Measurements from ENCODE around the gene SNORC.

Gene SNORC

DNA sequence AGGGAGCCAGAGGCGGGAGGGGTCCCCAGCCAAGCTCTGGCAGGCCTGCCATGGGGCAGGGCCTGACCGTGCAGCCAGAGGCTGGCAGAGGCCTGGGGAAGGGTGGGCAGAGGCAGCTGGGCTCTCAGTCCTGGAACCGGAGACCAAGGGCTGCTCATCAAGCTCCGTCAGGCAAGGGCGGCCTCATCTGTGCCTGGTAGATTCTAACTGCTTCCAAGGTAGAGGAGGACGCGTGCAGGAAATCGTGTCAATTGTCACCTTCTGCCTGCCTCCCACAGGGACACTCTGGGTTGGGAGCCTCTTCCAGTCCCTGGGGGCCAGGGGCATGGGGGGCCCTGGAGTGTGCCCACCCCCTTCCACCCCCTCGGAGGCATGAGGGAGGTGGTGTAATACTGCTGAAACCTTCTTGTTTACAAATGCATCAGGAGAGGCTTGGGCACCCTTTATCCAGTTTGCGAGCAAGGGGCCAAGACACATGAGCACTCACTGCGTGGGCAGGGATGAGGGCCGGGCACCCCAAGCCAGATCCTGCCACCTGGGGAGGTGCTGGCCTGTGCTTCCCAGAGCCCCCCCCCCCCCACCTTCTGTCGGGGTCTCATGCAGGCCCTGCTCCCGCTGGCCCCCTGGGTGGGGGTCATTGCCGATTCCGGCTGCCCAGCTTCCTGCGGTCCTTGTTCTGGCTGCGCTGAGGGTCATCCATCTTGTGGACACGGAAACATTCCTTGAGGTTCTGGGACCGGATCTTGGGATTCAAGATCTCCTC is 9.0 kb downstream of the SNORC start:
- TF ChIP-seq, protein P1, sequence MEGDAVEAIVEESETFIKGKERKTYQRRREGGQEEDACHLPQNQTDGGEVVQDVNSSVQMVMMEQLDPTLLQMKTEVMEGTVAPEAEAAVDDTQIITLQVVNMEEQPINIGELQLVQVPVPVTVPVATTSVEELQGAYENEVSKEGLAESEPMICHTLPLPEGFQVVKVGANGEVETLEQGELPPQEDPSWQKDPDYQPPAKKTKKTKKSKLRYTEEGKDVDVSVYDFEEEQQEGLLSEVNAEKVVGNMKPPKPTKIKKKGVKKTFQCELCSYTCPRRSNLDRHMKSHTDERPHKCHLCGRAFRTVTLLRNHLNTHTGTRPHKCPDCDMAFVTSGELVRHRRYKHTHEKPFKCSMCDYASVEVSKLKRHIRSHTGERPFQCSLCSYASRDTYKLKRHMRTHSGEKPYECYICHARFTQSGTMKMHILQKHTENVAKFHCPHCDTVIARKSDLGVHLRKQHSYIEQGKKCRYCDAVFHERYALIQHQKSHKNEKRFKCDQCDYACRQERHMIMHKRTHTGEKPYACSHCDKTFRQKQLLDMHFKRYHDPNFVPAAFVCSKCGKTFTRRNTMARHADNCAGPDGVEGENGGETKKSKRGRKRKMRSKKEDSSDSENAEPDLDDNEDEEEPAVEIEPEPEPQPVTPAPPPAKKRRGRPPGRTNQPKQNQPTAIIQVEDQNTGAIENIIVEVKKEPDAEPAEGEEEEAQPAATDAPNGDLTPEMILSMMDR (IDR thresholded peaks at IDR 0.05; ENCODE audit: low read length) = no peak
- no peak for TF ChIP-seq EZH2 (IDR thresholded peaks at IDR 0.05; ENCODE audit: borderline replicate concordance, low read length)
- no peaks in the 10 kb centered on the region; the same call in 1 of the 2 replicates for H3K27me3 ChIP-seq (ENCODE audit: insufficient read depth, low read length)
- no peaks in the 10 kb centered on the region for H3K36me3 ChIP-seq (ENCODE audit: insufficient read depth, low read length)
- no peaks in the 10 kb centered on the region for H3K4me1 ChIP-seq (ENCODE audit: insufficient read depth, low read length, severe bottlenecking)
- H3F3A ChIP-seq (ENCODE audit: insufficient read depth, low read length) = no peaks in the 10 kb centered on the region
- H3K4me3 ChIP-seq (ENCODE audit: low read depth, low read length, poor library complexity, severe bottlenecking) = no peak overlapping the region
- no peaks in the 10 kb centered on the region for H4K20me1 ChIP-seq (ENCODE audit: insufficient read depth, low read length)
- H3K9me3 ChIP-seq (ENCODE audit: low read length) = no peaks in the 10 kb centered on the region
- no peak overlapping the region for H2AFZ ChIP-seq (ENCODE audit: low read length)
- no peak overlapping the region for H3K9ac ChIP-seq (ENCODE audit: low read length)
- no peak overlapping the region for H3K27ac ChIP-seq (ENCODE audit: low read depth, low read length, poor library complexity, severe bottlenecking)
- no peak overlapping the region for H3K4me2 ChIP-seq (ENCODE audit: low read length)
- H3K9me2 ChIP-seq (ENCODE audit: low read depth, low read length) = no peaks in the 10 kb centered on the region
- no peaks in the 10 kb centered on the region for H3K79me2 ChIP-seq (ENCODE audit: insufficient read depth, low read length)

DNA sequence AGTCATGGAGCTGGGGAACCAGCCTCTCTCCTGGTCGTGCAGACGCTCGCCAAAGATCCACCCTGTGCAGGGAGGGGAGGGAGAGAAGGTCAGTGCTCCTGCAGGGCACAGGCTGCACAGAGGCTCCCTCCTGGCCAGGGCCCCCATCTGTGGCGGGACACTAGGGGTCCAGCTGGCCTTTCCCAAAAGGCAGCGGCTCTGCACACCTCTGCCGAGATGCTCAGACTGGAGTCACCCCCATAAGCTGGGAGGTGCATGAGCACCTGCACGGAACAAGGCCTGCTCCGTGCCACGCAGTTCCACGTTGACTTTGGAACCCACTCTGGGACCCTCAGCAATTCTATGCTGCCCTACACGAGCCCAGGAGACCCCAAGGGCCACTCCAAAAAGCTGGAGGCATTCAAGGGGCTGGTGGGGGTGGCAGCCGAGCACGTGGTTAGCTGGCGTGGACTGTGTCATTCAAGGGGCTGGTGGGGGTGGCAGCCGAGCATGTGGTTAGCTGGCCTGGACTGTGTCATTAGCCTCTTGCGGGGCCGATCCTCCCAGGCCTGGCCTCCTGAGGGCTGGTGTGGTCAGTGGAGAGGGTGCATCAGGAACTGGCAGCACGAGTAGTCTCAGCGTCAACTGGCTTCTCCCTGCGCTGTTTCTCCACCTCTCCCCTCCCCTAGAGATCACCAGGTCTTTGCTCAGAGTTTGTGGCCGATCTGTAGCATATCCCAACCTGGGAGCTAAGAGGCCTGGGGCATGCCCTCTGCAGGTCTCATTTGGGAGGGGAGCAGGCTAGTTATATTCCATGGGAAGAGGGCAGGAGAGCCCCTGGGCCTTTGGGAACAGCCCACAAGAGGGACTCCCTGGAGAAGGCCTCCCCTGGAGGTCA is 9.8 kb downstream of the SNORC start:
- no peaks in the 10 kb centered on the region for H3K36me3 ChIP-seq (ENCODE audit: insufficient read depth, low read length)

DNA sequence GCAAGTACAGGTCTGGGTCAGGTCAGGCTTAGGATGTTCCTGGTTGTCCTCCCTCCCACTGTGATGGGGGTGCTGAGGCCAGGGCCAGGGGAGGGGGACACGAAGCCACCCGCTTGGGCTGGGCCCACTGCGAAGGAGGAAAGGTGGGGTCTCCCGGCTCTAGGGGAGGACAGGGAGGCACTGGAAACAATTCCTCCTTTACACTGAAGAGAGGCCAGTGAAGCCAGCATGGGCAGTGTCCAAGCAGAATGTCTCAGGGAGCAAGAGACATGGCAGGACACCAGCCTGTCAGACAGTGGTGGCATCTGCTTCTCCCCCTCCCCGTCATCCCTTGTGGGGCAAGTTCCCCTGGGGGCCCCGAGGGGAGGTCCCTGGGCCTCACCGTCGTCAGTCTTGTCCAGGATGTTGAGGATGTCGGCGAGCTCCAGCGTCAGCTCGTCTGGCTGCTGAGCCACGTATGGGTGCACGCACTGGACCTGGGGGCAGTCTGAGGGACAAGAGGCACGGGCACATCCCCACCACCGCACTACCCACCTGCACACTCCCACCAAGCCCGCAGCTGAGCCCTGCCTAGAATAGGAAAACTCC is 10.8 kb downstream of the SNORC start:
- Histone ChIP-seq H3K4me3 (ENCODE audit: low read depth, low read length, poor library complexity, severe bottlenecking) (no peak overlapping the region), H3K27ac (ENCODE audit: low read depth, low read length, poor library complexity, severe bottlenecking) (no peak overlapping the region), H3K9me2 (ENCODE audit: low read depth, low read length) (no peaks in the 10 kb centered on the region), H3K4me2 (ENCODE audit: low read length) (no peak overlapping the region), H2AFZ (ENCODE audit: low read length) (no peak overlapping the region), H3K4me1 (ENCODE audit: insufficient read depth, low read length, severe bottlenecking) (no peaks in the 10 kb centered on the region), H3K36me3 (ENCODE audit: insufficient read depth, low read length) (no peaks in the 10 kb centered on the region), H3K27me3 (ENCODE audit: insufficient read depth, low read length) (no peaks in the 10 kb centered on the region), H3K9ac (ENCODE audit: low read length) (no peak overlapping the region), H3K9me3 (ENCODE audit: low read length) (no peaks in the 10 kb centered on the region), H4K20me1 (ENCODE audit: insufficient read depth, low read length) (no peaks in the 10 kb centered on the region), H3K79me2 (ENCODE audit: insufficient read depth, low read length) (no peaks in the 10 kb centered on the region), H3F3A (ENCODE audit: insufficient read depth, low read length) (no peaks in the 10 kb centered on the region)
- TF ChIP-seq, protein P1 (IDR thresholded peaks at IDR 0.05; ENCODE audit: low read length) = no peak
- TF ChIP-seq EZH2 (IDR thresholded peaks at IDR 0.05; ENCODE audit: borderline replicate concordance, low read length) = no peak

More for the DNA sequence above, 9.8 kb downstream of the SNORC start:
- Histone ChIP-seq H3K4me1 (ENCODE audit: insufficient read depth, low read length, severe bottlenecking) (no peaks in the 10 kb centered on the region), H4K20me1 (ENCODE audit: insufficient read depth, low read length) (no peaks in the 10 kb centered on the region), H3K9ac (ENCODE audit: low read length) (no peak overlapping the region), H3K4me2 (ENCODE audit: low read length) (no peak overlapping the region), H3K9me2 (ENCODE audit: low read depth, low read length) (no peaks in the 10 kb centered on the region), H2AFZ (ENCODE audit: low read length) (no peak overlapping the region), H3F3A (ENCODE audit: insufficient read depth, low read length) (no peaks in the 10 kb centered on the region), H3K27ac (ENCODE audit: low read depth, low read length, poor library complexity, severe bottlenecking) (no peak overlapping the region), H3K4me3 (ENCODE audit: low read depth, low read length, poor library complexity, severe bottlenecking) (no peak overlapping the region), H3K9me3 (ENCODE audit: low read length) (no peaks in the 10 kb centered on the region), H3K27me3 (ENCODE audit: insufficient read depth, low read length) (no peaks in the 10 kb centered on the region), H3K79me2 (ENCODE audit: insufficient read depth, low read length) (no peaks in the 10 kb centered on the region)
- TF ChIP-seq, protein P1 (IDR thresholded peaks at IDR 0.05; ENCODE audit: low read length) = no peak
- TF ChIP-seq EZH2 (IDR thresholded peaks at IDR 0.05; ENCODE audit: borderline replicate concordance, low read length) = no peak
